HCEC 1CT (cell line): ENCODE measurements around the gene ATG2A.

Experiments
- DNase-seq: peaks from one replicate; pipeline ENCODE4 v3.0.0-alpha.2; 2017

ATG2A gene

DNA sequence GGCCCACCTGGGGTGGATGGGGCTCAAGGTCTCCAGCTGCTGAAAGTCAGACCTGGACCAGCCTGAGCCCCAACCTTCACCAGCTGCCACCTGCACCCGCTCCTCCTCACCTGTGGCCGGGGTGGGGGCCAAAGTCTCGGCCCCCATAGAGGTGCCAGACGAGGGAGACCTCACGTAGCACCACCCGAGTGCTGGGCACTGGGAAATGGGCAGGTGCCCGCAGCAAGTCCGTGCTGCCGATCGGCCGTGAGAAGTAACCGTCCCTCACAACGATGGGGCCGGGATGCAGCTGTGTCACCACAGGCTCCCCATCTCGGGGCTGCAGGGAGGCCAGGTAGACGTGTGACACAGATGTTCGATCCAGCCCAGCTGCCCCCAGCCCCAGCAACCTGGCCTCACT lies 16.2 kb downstream of the ATG2A start:
- no peak for DNase-seq

DNA sequence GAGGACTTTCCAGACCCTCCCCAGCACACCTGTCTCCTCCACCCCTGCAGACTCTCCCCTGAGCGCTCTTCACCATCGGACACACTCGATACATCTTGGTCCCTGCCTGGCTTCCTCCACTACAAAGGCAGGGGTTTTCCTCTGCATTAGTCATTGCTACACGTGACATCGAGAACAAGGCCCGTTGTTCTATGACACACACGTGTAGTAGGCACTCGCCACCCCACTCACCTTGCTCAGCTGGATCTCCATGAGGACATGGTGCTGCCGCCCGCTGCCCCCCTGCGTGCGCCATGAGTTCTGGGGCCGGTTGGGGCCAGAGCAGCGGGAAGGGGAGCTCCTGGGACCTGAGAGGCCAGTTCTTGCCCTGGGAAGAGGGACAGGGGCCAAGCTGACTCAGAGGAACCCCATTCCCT lies 16.7 kb downstream of the ATG2A start:
- no peak for DNase-seq

DNA sequence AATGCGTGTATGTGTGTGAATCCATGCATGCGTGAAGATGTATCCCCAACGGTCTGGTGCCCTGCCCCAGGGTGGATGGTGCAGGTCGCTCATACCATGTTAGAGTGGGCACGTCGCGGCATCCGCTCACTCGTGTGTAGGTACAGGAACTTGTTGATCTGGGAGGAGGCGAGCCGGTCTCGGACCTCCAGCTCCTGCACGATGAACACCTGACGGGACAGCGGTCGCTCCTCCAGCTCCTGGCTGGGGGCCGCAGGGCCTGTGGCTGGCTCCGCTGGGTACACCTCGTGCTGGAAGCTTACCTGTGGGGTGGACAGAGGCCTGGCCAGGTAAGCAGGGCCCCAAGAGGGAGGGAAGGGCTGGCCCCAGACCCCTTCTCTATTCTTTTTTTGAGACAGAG lies 18.5 kb downstream of the ATG2A start:
- no peak for DNase-seq

DNA sequence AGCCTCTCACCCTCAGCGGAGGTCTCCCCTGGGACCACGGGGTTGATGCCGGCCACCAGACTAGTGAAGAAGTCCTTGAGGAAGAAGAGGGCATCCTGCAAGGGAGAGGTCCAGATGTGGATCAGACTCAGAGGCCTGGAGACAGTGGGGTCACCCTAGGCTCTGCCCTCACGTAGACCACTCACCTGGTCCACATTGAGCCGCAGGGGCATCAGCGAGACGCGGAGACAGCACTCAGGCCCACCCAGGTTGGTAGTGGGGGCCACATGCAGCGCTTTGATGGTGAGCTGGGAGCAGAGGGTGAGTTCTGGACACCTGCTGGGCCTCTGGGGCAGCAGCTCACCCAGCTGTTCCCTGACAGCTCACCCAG lies 18.9 kb downstream of the ATG2A start:
- no peak for DNase-seq

DNA sequence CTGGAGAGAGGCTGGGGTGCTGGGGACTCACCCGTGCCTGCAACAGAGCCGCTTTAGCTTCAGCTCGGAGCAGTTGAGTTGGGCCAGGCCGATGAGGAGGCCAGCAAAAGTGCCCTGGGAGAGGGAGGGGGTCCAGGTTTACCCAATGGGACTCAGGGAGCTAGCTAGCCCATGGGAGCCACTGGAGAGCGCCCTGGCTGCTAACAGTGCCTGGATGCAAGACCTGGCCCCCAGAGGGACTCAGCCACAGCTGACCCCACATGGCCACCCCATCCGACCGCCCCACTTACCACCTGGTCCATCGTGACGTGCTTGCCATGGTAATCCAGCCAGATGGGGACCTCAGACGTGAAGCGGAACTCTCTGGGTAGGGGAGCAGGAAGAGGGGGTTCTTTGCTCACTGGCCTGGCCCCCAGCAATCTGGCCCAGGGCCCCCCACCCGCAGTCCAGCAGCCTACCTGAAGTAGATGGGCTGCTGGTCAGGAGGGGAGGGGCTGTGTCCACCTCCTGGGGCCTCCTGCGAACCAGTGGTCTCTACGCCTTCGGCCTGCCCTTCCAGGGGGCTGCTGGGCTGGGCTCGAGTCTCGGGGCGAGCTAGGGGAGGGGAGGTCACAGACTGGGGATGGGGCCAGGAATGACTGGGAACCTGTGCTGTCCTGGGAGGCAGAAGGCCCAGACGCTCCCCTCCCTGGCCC lies 19.5 kb downstream of the ATG2A start:
- no peak for DNase-seq

DNA sequence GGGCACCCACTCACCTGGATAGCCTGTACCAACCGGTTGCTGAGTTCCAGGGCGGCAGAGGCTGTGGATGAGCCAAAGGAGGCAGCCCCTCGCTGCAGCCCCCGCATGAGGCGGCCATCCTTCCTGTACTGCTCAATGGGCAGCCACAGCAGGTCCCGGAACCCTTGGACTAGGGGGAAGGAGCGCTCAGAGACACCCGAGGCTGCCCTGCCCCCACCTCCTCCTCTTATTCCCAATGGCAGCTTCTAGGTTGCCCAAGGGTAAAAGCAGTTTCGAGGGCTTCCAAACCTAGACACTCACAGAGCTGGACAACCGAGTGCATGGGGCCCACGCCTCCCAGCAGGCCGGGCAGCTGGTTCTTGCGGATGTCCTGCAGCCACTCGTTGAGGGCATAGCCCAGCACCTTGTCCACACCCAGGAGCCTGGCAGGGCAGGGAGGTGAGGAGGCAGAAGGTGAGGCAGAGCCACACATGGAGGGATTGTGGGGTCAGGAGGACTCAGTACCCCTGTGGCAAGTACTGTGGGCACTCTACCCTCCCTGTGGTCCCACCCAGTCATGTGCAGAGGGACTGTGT lies 20.5 kb downstream of the ATG2A start:
- DNase-seq = no peak

DNA sequence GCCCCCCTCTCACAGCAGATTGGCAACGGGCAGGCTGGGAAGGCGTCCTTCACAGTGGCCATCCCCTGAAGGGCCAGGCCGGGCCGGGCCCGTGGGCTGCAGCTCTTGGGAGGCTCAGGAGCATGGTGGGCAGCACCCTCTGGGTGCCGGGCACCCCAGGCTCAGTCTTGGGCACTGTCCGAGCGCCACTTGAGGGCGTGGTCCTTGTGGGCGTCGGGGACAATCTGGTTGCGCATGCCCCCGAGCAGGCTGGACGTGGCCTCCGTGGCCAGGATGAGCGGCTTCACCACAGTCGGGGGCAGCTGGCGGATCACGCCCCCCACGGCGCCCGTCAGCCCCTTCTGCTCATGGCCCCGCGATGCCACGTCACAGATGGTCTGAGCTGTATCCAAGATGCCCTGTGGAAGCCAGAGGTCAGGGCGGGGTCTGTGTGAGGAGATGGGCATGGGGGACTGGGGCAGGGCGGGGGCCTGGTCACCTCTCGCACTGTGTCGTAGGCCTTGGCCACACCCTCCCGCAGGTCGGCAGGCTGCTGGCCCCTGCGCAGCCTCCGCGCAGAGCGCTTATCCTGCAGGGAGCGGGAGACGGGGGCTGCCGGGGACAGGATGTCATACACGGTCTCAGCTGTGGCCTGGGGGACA lies 22.1 kb downstream of the ATG2A start:
- DNase-seq = no peak

DNA sequence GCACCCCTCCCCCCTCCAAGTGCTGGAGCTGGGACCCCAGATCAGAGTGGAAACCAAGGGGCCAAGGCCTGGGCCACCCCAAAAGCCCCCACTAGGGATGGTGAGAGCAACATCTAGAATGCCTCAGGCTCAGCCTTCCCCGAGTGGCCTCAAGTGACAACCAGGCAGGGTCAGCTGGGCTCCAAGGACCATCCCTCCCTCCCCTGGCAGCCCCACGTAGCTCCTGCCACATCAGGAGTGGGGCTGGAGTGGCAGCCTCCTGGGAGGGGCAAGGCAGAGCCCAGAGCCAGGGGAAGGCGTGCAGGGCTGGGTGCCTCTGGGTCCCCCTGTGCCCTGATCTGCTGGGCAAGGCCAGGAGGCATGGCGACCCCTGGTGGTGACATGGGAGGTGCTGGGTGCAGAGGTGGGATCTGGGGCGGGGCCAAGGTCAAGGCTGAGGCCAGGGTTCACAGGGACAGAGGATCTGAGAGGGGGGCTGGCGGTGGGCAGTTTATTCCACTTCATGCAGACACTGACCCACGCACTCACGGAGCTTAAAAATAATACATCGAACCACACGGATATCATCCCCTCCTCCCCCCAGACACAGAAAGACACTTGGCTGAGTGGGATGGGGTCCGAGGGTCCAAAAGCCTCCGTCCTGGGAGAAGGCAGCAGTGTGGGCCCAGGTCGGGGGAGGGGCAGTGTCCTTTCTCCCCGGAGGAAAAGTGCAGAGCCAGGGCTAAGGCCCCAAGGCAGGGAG lies 22.8 kb downstream of the ATG2A start:
- DNase-seq = peak; percentile 52

DNA sequence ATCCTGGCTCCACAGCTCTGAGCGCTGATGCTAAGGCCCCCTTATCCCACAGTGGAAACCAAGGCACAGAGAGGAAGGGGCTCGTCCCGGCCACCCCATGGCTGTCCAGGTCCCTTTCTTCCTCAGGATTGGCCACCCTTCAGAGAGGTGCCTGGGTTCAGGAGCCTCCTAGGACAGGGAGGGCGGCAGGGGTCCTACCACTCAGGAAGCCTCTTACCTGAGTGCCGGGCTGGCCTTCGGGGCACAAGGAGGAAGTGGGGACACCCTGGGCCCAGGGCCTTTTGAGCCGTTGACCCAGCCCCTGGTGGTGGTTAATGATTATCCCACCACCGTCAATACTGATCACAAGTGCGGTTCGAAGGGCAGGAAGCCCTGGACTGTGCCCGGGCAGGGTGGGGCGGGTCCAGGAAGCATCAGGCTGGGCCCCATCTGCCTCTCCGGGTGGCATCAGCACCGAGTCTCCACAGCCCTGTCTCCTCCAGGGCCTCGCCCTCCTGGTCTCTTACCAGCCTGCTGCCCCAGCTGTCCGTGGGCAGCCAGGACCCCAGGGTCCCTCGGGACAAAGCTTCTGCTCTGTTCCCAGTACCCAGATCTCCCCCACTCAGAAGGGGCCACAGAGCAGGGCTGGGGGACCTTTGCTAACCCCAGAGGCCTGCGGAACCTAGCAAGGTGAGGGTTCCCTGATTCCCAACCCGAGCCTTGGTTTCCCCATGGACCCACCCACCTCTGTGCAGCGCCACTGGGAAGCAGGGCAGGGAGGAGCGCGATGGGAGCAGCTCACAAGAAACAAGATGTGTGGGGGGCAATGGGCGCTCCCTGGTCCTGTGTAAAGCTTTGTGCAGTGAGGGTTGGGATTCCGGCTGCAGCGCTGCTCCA lies 23.6 kb downstream of the ATG2A start:
- no peak for DNase-seq

DNA sequence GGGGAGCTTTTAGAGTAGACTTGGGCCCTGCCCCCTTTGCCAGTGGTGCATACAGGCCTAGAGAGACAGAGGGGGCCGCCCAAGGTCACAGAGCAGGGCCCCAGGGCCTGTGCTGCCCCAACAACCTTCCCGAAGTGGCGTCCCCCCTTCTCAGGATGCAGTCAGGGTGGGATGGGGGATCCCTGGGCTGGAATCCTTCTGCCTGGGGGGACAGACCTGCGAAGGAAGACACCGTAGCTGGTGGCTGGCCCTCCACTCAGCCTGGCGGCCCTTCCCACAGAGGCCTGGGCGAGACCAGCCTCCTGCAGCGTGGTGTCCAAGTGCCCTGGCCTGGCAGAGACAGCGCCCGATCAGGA lies 24.2 kb downstream of the ATG2A start:
- DNase-seq = no peak

DNA sequence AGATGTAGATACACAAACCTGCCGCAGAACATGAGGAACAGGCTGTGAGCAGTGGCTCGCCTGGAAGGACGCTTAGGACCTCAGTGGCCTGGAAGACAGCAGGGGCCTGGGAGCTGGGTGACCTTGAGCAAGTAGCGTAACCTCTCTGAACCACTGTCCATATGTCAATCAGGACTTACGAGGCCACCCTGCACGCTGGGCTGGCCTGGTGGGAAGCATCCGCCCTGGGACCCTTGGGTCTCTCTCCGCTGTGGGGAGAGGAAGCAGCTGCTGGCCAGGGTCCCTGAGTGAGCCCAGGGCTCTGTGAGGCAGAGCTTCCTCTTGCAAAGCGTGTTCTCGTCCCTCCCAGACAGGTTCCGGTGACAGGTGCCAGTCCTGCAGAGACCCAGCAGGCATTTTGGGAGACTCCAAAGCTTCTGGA lies 24.6 kb downstream of the ATG2A start:
- DNase-seq = no peak

DNA sequence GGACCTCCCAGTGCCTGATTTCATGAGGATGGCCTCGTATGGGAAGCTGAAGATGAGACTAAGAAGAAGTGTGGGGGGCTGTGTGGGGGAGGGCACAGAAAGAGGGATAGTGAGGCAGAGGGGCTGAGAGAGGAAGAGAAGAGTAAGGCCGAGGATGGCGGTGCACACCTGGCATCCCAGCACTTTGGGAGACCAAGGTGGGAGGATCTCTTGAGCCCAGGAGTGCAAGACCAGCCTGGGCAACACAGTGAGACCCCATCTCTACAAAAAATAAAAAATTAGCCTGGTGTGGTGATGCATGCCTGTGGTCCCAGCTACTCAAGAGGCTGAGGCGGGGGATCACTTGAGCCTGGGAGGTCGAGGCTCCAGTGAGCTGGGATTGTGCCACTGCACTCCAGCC lies 25.1 kb downstream of the ATG2A start:
- DNase-seq = no peak

DNA sequence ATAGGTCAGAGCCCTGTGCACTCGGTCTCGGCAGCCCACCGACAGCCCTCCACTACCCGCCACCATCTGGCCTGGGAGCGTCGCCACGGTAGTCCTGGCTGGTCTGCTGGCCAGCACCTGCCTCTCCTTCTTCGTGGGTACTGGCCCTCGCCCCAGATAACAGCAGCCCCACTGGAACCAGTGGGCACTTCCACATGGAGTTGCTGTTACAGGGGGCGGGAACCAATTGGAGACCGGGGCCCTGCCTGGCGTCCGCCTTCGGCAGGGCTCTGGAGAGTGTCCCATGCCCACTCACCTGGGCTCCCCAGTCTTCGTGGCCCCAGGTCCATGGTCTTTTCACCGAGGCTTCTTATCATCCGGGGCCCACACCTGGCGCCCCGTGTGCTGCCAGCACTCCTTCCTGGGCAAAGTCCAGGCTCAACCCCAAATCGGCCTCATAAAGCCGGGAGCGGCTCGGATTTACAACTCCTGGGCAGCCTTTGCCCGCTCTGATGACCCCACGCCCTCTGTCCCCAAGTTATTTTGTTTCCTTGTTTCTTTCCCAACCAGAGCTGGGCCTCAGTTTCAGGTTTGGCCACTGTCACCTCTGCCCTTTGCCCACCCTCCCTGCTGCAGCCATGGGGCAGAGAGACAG lies 25.7 kb downstream of the ATG2A start:
- no peak for DNase-seq

DNA sequence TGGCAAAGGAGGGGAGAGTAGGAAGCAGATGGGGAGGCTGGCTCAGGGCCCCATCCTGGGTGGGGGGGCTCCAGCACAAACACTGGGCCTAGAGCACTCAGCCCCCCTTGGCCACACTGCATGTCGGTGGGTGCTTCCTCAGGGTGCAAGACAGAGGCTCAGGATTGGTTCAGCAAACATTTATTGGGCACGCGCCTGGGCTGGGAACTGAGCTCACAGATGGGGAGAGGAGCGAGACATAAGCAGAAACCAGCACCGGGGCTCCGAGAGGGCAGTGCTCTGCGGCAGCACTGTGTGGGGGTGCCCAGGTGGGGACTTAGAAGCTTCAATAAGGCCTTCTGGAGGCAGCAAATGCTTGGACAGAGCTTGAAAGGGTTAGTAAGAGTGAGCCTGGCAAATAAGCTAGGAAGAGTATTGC lies 26.5 kb downstream of the ATG2A start:
- DNase-seq = no peak

DNA sequence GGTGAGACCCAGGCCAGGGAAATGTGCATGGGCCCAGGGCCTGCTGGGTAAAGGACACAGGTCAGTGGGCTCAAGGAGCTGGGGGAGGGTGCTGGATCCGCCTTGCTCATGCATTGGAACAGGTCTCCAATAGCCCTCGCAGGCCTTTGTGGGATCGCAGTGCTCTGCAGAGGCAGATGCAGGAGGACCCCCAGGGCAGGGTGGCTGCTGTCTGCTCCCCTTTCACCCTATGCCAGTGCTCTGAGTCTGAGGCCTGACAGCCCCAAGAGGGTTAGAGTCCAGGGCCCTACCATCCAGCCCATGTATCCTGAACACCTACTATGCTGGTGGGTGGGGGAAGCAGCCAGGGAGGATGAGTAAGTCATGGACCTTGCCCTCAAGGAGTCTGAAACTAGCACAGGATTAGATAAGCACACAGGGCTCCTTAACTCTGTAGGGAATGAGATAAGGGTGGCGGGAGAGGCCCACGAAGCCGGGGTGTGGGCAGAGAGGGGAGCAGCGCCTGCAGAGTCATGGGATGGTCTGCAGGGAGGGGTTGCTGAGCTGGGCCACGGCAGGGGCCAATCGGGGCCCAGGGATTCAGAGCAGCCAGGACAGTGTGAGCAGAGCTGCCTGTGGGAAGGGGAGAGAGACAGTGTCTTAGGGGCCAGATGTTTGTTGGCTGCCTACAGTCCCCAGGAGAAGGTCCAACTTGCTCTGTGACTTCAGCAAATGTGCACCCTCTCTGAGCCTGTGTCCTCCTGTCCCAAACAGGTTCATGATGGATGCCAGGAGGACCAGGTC lies 28.1 kb downstream of the ATG2A start:
- DNase-seq = no peak

DNA sequence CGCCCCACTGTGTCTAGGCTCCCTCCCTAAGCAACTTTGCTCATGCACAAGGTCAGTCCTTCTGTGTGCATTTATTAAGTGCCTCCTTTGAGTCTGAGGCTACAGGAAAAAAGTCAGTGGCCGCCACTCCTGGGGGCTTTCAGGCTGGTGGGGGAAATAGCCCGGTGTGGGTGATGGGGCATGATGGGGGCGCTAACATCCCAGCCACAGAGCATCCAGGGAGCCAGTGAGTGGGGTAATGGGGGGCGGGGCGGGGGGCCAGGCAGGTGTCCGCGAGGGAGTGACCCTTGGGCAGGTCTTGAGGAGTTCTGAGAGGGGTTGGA lies 28.6 kb downstream of the ATG2A start:
- DNase-seq = no peak

DNA sequence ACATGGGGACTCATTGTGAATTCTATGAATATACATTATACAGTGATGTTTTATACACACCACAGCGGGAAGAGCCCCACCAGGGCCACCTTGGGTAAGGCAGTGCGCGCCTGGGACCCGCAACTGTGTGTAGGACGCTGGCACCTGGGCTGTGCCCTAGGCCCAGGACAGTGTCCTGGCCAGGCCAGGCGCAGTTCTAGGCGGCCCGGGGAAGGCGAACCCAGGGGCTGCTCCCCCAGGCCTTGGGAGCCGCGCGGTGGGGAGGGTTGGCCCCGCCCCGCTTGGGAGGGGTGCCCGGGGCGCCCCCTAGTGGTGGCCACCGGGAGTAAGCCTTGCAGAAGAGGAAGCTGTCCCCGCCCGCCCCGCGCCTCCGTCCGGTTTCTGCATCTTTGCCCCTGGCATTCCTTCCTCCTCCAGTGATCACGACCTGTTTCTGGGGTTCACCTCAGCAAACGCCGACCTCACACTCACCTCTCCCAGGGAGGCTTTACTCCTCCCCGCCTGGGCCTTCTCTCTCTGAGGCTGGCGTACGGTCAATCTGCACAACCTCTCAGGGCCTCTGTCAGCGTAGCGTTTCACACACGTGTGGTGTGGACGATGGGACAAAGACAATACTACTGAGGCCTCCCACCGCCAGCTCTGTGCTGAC lies 29.1 kb downstream of the ATG2A start:
- peak; percentile 38 for DNase-seq

DNA sequence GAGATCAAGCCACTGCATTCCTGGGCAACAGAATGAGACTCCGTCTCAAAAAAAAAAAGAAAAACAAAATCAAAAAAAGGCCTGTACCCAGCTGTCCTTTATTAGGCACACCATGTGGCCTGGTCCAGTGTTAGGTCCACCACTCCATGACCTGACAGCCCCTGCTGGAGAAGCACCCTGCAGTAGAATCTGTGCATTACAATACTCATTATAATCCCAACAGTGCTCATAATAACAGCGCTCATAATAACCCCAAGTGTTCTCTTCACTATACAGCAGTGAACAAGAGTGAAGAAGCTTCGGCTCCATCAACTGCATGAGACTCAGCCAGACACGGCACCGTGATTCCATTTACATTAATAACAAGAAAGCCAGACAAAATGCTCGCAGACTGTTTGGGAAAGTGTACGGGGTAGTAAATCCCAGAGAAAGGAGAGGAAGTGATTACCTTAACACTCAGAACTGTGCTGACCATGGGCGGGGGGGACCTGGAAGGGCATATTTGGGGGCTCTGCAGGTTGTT lies 29.7 kb downstream of the ATG2A start:
- no peak for DNase-seq

DNA sequence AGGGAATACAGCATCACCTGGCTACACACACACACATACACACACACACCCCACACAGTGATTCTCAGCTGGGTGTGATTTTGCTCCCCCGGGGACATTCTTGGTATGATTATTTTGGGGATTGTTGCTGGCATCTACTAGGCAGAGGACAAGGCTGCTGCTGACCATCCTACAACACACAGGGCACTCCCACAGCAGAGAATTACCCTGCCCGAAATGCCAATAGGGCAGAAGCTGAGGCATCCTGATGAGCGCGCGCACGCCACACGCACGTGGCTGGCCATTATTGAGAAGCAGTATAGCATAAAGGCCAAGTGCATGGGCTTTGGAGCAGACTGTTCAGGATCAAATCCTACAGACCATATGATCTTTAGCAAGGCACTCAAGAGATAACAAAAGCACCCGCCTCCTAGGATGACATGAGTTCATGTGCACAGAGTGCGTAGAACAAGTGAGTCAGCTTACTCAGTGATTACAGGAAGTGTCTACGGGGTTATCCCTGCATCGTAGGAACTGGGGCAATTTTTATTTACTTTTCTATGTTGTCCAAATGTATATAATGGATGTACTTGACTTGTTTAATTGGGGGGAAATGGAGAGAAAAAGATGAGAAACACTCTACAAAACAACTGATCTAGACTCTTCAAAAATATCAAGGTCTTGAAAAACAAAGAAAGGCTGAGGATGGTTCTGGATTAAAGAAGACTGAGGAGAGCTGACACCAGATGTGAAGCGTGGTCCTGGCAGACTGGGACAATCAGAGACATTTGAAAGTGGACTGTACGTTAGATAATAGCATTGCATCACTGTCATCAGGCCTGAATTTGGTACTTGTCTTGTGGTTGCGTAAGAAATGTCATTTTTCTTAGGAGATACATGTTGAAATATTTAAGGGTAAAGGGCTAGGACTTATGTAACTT lies 31.4 kb downstream of the ATG2A start:
- peak; percentile 77 for DNase-seq

DNA sequence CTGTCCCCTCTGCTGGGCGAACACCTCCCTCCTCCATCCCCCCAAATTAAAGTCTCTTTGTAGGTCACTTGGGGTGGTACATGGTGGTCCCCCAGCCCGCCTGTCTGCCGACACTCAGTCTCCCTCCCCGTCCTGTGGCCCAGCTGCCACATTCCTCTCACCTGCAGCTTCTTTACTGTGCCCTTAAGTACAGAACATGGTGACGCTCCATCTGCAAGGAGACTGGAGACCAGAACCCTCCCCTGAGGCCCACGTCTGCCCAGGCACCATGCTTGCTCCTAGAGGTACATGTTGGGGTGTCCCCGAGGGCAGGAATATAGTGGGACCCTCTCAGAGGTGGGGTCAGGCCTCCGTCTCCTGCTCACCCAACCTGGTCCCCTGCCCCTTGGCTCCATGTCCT lies 33.0 kb downstream of the ATG2A start:
- no peak for DNase-seq
